GM18502 (cell line): ENCODE measurements around the gene HPS1.

Experiments
- ATAC-seq: cut with Tn5 transposase; IDR thresholded peaks from one replicate; pipeline ENCODE4 v1.9.1; 2021; ENCODE audit warnings: mild to moderate bottlenecking; ENCODE audit not compliant: unreplicated experiment, poor library complexity

Gene HPS1

GRCh38 chr10:98416606-98417388 lies 29.9 kb downstream of the HPS1 start:
- no peak for ATAC-seq

- no peak for ATAC-seq
Observed at GRCh38 chr10:98415731-98416119, 31.0 kb downstream of the HPS1 start.

GRCh38 chr10:98414932-98415730 lies 31.6 kb downstream of the HPS1 start, which contains the start of gene PYROXD2:
Gene PYROXD2, minus strand, starts transcription at chr10:98415182. Its CDS starts 47 bp downstream, at chr10:98415135.
- peak; percentile 77 for ATAC-seq

DNA sequence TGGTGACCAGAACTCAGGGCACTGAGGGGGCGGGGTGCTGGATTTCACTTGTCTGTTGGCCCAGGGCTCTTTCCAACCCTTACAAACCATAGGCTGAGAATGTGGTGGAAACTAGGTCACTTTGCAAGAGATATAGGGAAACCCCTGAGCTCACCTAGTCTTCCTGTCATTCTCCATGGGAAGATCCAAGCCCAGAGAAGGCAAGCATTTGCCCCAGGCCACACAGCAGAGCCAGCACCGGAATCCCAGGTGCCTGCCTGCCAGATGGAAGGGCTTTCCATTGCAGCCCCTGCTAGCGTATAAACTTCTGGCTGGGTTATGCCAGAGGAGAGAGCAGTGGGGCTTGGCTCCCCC lies 32.2 kb downstream of the HPS1 start:
- peak; percentile 16 for ATAC-seq

GRCh38 chr10:98411768-98412167 lies 35.0 kb downstream of the HPS1 start:
- ATAC-seq, result no peak

GRCh38 chr10:98411166-98411565 lies 35.6 kb downstream of the HPS1 start:
- ATAC-seq, result no peak

- no peak for ATAC-seq
Observed at GRCh38 chr10:98410759-98411158, 36.0 kb downstream of the HPS1 start.

GRCh38 chr10:98410135-98410743 lies 36.5 kb downstream of the HPS1 start:
- ATAC-seq, result no peak

DNA sequence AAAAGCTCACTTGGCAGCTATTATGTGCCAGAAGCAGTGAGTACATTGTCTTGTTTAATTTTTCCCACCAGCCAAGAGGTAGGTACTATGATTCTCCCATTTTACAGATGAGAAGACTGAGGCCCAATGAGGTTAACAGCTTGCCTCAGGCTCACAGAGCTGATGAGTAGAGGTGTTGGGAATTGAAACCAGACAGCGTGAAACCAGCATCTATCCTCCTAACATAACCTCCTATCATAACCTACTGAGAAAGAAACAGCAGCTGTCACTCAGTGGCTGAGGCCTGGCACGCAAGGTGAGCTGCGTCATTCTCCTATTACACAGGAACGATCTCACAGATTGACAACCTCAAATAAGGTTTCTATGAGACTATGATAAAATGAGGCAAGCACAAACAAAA lies 37.9 kb downstream of the HPS1 start:
- ATAC-seq, result no peak

DNA sequence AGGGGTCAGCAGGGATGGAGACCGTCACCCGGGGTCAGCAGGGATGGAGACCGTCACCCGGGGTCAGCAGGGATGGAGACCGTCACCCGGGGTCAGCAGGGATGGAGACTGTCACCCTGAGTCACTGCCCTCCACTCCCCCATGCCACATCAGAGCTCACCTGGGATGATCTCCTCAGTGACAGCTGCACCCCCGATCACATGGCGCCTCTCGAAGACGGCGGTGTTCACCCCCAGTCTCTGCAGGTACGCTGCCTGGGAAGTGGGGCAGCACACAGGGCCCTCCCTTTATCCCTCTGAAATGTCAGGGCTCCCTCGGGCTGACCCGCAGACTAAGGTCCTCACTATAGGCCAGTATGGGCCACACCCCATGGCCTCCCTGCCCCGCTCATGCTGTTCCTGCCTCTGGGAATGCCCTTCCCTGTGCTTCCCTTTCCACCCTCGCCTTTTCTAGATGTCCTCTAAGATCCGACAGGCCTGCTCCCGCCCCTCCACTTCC lies 38.9 kb downstream of the HPS1 start:
- no peak for ATAC-seq

DNA sequence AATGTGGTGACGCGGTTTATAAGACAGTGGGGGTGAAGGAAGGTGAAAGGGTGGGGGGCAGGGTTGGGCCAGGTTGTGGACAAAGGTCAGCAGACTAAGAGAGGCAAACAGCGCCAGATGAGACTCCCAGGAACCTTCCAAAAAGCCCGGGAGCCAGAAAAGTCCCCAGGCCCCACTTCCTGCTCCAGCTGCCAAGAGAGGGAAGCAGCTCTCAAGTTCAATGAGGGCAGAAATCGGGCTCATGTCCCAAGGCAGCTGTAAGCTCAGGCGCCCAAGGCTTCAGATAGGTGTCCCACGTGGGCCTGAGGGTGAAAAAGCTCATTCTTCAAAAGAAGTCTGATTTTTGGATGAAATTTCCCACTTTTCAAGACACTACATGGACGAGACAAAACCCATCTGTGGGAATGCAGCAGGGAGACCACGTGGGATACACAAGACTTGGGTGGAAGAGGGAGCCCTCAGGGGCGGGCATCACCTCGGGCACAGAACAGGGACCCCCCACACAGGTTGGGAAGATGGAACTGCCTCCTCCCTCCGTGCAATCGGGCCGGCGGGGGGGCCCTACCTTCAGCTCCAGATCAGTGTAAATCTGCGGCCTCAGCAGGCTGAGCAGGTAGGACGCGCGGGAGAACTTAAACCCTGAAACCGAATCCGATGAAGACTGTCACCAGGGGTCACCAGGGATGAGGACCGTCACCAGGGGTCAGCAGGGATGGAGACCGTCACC lies 39.6 kb downstream of the HPS1 start:
- ATAC-seq, result no peak

DNA sequence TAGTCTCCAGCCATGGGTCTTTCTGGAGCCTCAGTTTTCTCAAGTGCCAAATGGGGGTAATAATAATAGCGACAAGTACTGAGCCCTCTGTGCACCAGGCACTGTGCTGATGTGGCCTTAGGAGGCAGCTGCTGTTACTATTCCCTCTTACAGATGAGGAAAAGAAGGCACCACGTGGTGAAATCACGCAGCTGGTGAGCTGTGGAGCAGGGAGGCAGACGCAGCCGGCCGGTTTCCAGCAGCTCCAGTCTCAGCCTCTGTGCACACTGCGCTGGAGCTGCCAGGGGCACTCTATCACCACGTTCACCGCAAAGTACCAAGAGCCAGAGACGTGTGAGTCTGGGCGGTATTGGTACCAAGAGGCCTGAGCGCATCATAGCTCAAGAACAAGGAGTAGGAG lies 41.3 kb downstream of the HPS1 start:
- no peak for ATAC-seq

DNA sequence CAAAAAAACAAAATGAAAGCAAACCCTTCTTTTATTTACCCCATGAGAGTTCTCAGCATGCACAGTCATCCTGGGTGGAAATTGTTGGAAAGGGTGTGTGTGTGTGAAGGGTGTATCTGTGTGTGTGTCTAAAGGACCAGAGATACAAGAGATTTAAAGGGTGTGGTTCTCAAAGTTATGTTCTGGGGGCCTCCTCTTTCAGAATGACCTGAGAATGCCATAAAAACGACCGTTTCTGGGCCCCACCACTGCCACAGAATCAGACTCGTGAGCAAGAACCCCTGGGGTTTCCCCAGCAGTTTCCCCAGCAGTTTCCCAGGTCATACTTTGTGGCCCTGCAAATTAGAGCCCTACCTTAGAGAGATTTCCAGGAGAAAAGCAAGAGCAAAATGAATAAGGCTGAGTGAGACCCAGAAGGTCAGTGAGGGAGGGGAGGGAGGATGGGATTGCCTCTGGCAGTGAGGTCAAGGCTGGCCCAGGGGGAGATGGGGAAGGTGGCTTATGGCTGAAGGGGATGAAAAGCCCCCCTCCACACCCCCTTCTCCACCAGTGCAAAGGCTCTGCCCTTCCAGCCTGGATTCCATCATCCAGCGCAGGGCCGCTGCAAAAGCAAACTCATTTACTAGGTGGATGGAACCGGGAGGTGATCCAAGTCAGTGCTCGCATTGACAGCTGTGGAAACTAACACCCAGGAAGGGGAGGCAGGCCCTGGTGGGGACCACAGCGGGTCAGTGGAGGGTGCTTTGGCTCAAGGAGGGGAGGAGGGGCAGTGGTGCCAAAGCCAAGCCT lies 42.0 kb downstream of the HPS1 start:
- ATAC-seq, result peak; percentile 72

- no peak for ATAC-seq
Observed at GRCh38 chr10:98403812-98404504, 42.8 kb downstream of the HPS1 start.

GRCh38 chr10:98402931-98403718 lies 43.6 kb downstream of the HPS1 start:
- ATAC-seq, result no peak

DNA sequence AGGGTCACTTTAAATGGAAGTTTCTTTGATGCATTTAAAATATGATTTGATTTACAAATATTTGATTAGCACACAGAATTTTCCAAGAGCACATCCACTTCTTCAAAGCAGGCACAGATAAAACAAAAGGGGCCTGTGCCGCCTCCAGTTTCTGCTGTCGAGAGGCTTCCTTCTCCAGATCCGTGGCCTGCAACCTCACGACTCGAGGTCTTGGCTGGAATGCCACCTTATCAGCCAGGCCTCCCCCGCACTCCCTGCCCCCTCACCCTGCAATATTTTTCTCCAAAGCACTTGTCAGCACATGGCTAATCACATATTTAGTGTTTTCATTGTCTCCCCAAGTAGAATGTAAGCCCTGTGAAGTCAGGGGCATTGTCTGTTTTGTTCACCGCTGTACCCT lies 44.3 kb downstream of the HPS1 start:
- no peak for ATAC-seq

- no peak for ATAC-seq
Observed at GRCh38 chr10:98400482-98400881, 46.3 kb downstream of the HPS1 start.

GRCh38 chr10:98399784-98400183 lies 47.0 kb downstream of the HPS1 start:
- no peak for ATAC-seq
